ENCODE results near the gene VKORC1L1.

DNA sequence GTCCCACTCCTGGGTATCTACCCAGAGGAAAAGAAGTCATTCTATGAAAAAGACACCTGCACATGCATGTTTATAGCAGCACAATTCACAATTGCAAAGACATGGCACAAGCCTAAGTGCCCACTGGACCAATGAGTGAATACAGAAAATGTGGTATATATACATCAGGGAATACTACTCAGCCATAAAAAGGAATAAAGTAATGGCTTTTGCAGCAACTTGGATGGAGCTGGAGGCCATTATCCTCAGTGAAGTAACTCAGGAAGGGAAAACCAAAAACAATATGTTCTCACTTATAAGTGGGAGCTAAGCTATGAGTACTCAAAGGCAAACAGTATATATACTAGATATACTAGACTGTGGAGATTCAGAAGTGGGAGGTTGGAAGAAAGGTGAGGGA lies 53.7 kb downstream of the VKORC1L1 start:
- TF ChIP-seq YY1 (IDR thresholded peaks at IDR 0.05; ENCODE audit: insufficient read depth, insufficient read length) = no peak
- no peak for TF ChIP-seq SUZ12 (IDR thresholded peaks at IDR 0.05; ENCODE audit: extremely low read depth, insufficient read depth, insufficient read length)
- TF ChIP-seq ZNF274 (IDR thresholded peaks at IDR 0.05; ENCODE audit: low read depth, low read length) = no peak
